Endodermal cell (in vitro differentiated cells): ENCODE measurements around the gene CYB5B. TPM values are rescaled to one million over a fixed set of nuclear protein-coding genes. Genes with fewer than 3 reads are reported as not detected.

Experiments used
- DNase-seq: peaks from one replicate; pipeline ENCODE4 v3.0.0-alpha.2; 2017
- H3K27ac ChIP-seq: 2 replicates; pipeline ENCODE4 v1.5.1; 2013; ENCODE audit warnings: mild to moderate bottlenecking, low read depth, low read length, moderate library complexity
- H3K27me3 ChIP-seq: 2 replicates; pipeline ENCODE4 v1.6.1; 2013; ENCODE audit warnings: mild to moderate bottlenecking, low read length, moderate library complexity; ENCODE audit not compliant: insufficient read depth, control insufficient read depth, poor library complexity, severe bottlenecking
- H3K36me3 ChIP-seq: 2 replicates; pipeline ENCODE4 v1.7.0; 2013; ENCODE audit warnings: mild to moderate bottlenecking, low read length, moderate library complexity; ENCODE audit not compliant: control insufficient read depth, insufficient read depth
- H3K4me1 ChIP-seq: one replicate; pipeline ENCODE4 v1.7.0; 2013; ENCODE audit warnings: low read length; ENCODE audit not compliant: control insufficient read depth, insufficient read depth
- H3K4me3 ChIP-seq: 2 replicates; pipeline ENCODE4 v1.5.1; 2013; ENCODE audit warnings: mild to moderate bottlenecking, low read length, moderate library complexity
- H3K9ac ChIP-seq: 2 replicates; pipeline ENCODE4 v1.6.1; 2013; ENCODE audit warnings: mild to moderate bottlenecking, low read length, moderate library complexity; ENCODE audit not compliant: poor library complexity, severe bottlenecking; ENCODE audit errors: extremely low read depth
- H3K9me3 ChIP-seq: 2 replicates; pipeline ENCODE4 v1.6.1; 2013; ENCODE audit warnings: mild to moderate bottlenecking, low read length, moderate library complexity; ENCODE audit not compliant: control insufficient read depth
- H3K27ac Mint-ChIP-seq: 2 replicates; pipeline ENCODE4 v1.8.0; 2020; ENCODE audit warnings: mixed read lengths
- H3K27me3 Mint-ChIP-seq: 2 replicates; pipeline ENCODE4 v1.8.0; 2021; ENCODE audit warnings: mild to moderate bottlenecking, mixed read lengths; ENCODE audit not compliant: insufficient read depth
- H3K36me3 Mint-ChIP-seq: 2 replicates; pipeline ENCODE4 v1.8.0; 2020; ENCODE audit warnings: low read depth, mixed read lengths
- H3K4me1 Mint-ChIP-seq: 2 replicates; pipeline ENCODE4 v1.8.0; 2020; ENCODE audit warnings: mixed read lengths
- H3K4me3 Mint-ChIP-seq: 2 replicates; pipeline ENCODE4 v1.8.0; 2020; ENCODE audit warnings: mild to moderate bottlenecking, moderate library complexity, mixed read lengths
- H3K9me3 Mint-ChIP-seq: 2 replicates; pipeline ENCODE4 v1.8.0; 2020; ENCODE audit warnings: mild to moderate bottlenecking, mixed read lengths
- CTCF ChIP-seq: fragments of 200-600 bp; sonication (generic); conservative IDR thresholded peaks from 2 replicates; pipeline ENCODE4 v1.5.0; 2021; ENCODE audit warnings: antibody characterized with exemption, mild to moderate bottlenecking
- WGBS, 2 experiments: methylation state at CpG; one replicate each; pipeline versions ENCODE4 v1.1.5 to v1.1.7; 2013; ENCODE audit warnings: missing lambda C conversion rate in 2 of 2, mixed read lengths in 1 of 2; ENCODE audit not compliant: insufficient coverage in 1 of 2, insufficient read length in 1 of 2; 5-methylcytosine and 5-hydroxymethylcytosine counted together
- total RNA-seq, 2 donors: library from RNA; stranded (reverse); fragmentation: NEBNext Ultra II Directional in 1 of 2; extraction: Animal tissue kit (Norgen Biotek cat#: 25700) in 1 of 2; gene quantifications; 2 replicates in 1 of 2; 3 replicates in 1 of 2; pipeline ENCODE4 v1.2.1, GENCODE V29; 2021

Gene CYB5B
- total RNA-seq, 2 donors from 2014 or later = 123 to 131 TPM

DNA sequence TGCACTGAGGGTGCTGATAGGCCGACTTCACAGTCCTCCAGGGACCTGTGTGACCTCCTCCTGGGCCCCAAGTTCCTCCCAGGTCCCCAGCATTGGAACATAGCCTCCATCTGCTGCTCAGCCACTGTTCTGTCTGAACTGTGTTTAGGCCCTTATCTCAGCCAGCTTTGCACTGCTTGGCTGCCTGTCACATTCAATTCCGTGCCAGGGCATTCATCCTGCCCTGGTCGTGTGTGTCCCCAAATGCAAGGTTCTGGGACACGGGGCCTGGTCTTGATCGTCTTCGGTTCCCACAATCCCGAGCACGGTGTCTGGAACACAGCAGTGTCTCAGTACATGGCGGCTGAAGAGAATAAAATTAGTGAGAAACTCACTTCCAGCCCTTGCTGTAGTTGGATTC, 71.4 kb downstream of the CYB5B start:
- Histone ChIP-seq H3K9me3 (no peaks in the 10 kb centered on the region), H3K4me3 (no peak overlapping the region), H3K4me1 (no peaks in the 10 kb centered on the region), H3K27ac (no peak overlapping the region), H3K36me3 (no peaks in the 10 kb centered on the region), H3K27me3 (no peaks in the 10 kb centered on the region), H3K9ac (no peak overlapping the region)
- Mint-ChIP-seq H3K27me3 (no peaks in the 10 kb centered on the region), H3K4me3 (no peak overlapping the region), H3K27ac (peak overlapping the region; percentile 21), H3K9me3 (no peaks in the 10 kb centered on the region), H3K4me1 (peaks cover 6% of the 10 kb centered on the region), H3K36me3 (no peaks in the 10 kb centered on the region)
- no peak for TF ChIP-seq CTCF
- DNase-seq = no peak
- 90 to 94% methylated on average over 9 of the region's 9 CpGs for WGBS, 2 experiments

DNA sequence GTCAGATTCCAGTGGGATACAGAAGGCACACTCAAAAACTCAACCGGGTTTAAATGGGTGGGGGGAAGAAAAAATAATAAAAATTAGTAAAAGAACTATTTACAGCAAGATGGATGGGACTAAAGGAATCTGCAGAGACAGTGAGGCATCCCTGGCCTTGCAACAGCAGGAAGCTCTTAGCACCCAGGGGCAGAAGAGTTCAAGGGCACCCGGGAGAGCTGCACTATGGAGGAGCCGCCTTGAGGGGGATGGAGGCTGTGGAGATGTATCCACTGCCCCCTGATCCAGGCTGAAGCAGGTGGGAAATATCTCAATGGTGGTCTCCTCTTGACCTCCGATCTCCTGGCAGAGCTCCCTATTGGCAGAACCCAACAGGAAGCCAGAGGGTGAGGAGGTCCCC, 72.0 kb downstream of the CYB5B start:
- H3K36me3 ChIP-seq = no peaks in the 10 kb centered on the region
- Mint-ChIP-seq H3K9me3 (no peaks in the 10 kb centered on the region), H3K27me3 (no peaks in the 10 kb centered on the region), H3K36me3 (no peaks in the 10 kb centered on the region), H3K27ac (no peak overlapping the region), H3K4me1 (peaks cover 6% of the 10 kb centered on the region), H3K4me3 (no peak overlapping the region)
- H3K4me3 ChIP-seq = no peak overlapping the region
- TF ChIP-seq CTCF = no peak
- H3K27ac ChIP-seq = no peak overlapping the region
- no peaks in the 10 kb centered on the region for H3K9me3 ChIP-seq
- H3K27me3 ChIP-seq = no peaks in the 10 kb centered on the region
- H3K4me1 ChIP-seq = no peaks in the 10 kb centered on the region
- WGBS, 2 experiments = 90 to 95% methylated on average over 2 to 4 of the region's 4 CpGs
- no peak for DNase-seq
- H3K9ac ChIP-seq = no peak overlapping the region

DNA sequence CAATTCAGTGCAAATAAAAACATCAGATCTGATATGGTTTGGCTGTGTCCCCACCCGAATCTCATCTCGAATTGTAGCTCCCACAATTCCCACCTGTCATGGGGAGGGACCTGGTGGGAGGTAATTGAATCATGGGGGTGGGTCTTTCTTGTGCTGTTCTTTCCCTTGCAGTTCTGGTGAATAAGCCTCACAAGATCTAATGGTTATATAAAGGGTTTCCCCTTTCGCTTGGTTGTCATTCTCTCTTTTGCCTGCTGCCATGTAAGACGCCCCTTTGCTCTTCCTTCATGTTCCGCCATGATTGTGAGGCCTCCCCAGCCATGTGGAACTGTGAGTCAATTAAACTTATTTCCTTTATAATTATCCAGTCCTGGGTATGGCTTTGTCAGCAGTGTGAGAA, 72.5 kb downstream of the CYB5B start:
- H3K27me3 Mint-ChIP-seq = no peaks in the 10 kb centered on the region
- H3K9me3 ChIP-seq = no peaks in the 10 kb centered on the region
- no peaks in the 10 kb centered on the region for H3K36me3 ChIP-seq
- no peak overlapping the region for H3K4me3 Mint-ChIP-seq
- no peaks in the 10 kb centered on the region for H3K36me3 Mint-ChIP-seq
- peaks cover 8% of the 10 kb centered on the region for H3K4me1 Mint-ChIP-seq
- TF ChIP-seq CTCF = no peak
- no peaks in the 10 kb centered on the region for H3K9me3 Mint-ChIP-seq
- no peak overlapping the region for H3K4me3 ChIP-seq
- no peak overlapping the region for H3K27ac Mint-ChIP-seq
- WGBS, 2 experiments = 86 to 94% methylated on average over 2 to 5 of the region's 5 CpGs
- no peaks in the 10 kb centered on the region for H3K27me3 ChIP-seq
- H3K4me1 ChIP-seq = no peaks in the 10 kb centered on the region
- H3K27ac ChIP-seq = no peak overlapping the region
- no peak overlapping the region for H3K9ac ChIP-seq
- no peak for DNase-seq
